SK-N-SH (cell line): Measurements from ENCODE around the gene CIAO2B. TPM values are rescaled to one million over a fixed set of nuclear protein-coding genes. Genes with fewer than 3 reads are reported as not detected.

Experiments used
- CTCF ChIA-PET: fragments of 300-600, 350-600 bp; formaldehyde crosslinking; extraction: SDS; loops from one replicate; lab custom pipeline; 2021; lab: Yijun Ruan, JAX
- POLR2A ChIA-PET: fragments of 350-600 bp; sonication (Branson Sonifier 250); formaldehyde crosslinking; extraction: SDS; loops from one replicate; lab custom pipeline; 2020; ENCODE audit warnings: antibody characterized with exemption, inconsistent platforms; lab: Yijun Ruan, JAX
- DNase-seq: peaks from one replicate; pipeline ENCODE4 v3.0.0; 2012
- H2AFZ ChIP-seq: fragments of 200-600 bp; sonication (generic); 2 replicates; pipeline ENCODE4 v1.8.1; 2016; ENCODE audit warnings: antibody characterized with exemption, mild to moderate bottlenecking, low read depth
- H3F3A ChIP-seq: fragments of 200-600 bp; sonication (generic); replicated peaks from 2 replicates; pipeline ENCODE3; 2016; ENCODE audit warnings: antibody characterized with exemption, mild to moderate bottlenecking; ENCODE audit not compliant: insufficient read depth
- H3K27ac ChIP-seq, 2 experiments: fragments of 200-500 bp in 1 of 2; fragments of 200-600 bp in 1 of 2; sonication (Bioruptor generic) in 1 of 2; sonication (generic), shearing (Covaris generic) in 1 of 2; 2 replicates each; pipeline versions ENCODE4 v1.5.1 to v1.6.1; 2014 to 2016; ENCODE audit warnings: low read depth in 2 of 2, inconsistent platforms in 1 of 2, low read length in 1 of 2, mild to moderate bottlenecking in 1 of 2, mixed read lengths in 1 of 2
- H3K27me3 ChIP-seq: fragments of 200-600 bp; sonication (generic), shearing (Covaris generic); 2 replicates; pipeline ENCODE4 v1.6.1; 2016; ENCODE audit warnings: mixed run types; ENCODE audit not compliant: insufficient read depth
- H3K36me3 ChIP-seq, 2 experiments: fragments of 200-500 bp in 1 of 2; fragments of 200-600 bp in 1 of 2; sonication (Bioruptor generic) in 1 of 2; sonication (generic) in 1 of 2; replicated peaks in 1 of 2; 2 replicates each; pipeline versions ENCODE3 to v1.5.1; 2014 to 2016; ENCODE audit warnings: low read length in 1 of 2, mild to moderate bottlenecking in 1 of 2; ENCODE audit not compliant: insufficient read depth in 2 of 2, control insufficient read depth in 1 of 2
- H3K4me1 ChIP-seq, 2 experiments: fragments of 200-500 bp in 1 of 2; fragments of 200-600 bp in 1 of 2; sonication (Bioruptor generic) in 1 of 2; sonication (generic), shearing (Covaris generic) in 1 of 2; 2 replicates each; pipeline versions ENCODE4 v1.5.1 to v1.6.1; 2014 to 2016; ENCODE audit warnings: low read depth in 1 of 2, low read length in 1 of 2, mixed run types in 1 of 2; ENCODE audit not compliant: insufficient read depth in 2 of 2, control insufficient read depth in 1 of 2
- H3K4me2 ChIP-seq: fragments of 200-600 bp; sonication (generic), shearing (Covaris generic); 2 replicates; pipeline ENCODE4 v1.6.1; 2017; ENCODE audit warnings: mixed run types
- H3K4me3 ChIP-seq, 2 experiments: fragments of 200-500 bp in 1 of 2; fragments of 200-600 bp in 1 of 2; sonication (Bioruptor generic) in 1 of 2; sonication (generic), shearing (Covaris generic) in 1 of 2; 2 replicates each; pipeline versions ENCODE4 v1.5.1 to v1.8.1; 2014 to 2016; ENCODE audit warnings: low read depth in 2 of 2, inconsistent platforms in 1 of 2, low read length in 1 of 2, mild to moderate bottlenecking in 1 of 2, mixed read lengths in 1 of 2, moderate library complexity in 1 of 2
- H3K79me2 ChIP-seq: fragments of 200-600 bp; sonication (generic); 2 replicates; pipeline ENCODE4 v1.8.1; 2017; ENCODE audit warnings: mild to moderate bottlenecking; ENCODE audit not compliant: insufficient read depth
- H3K9ac ChIP-seq: fragments of 200-600 bp; sonication (generic); 2 replicates; pipeline ENCODE4 v1.6.1; 2017; ENCODE audit warnings: mixed run types
- H3K9me2 ChIP-seq: fragments of 200-600 bp; sonication (generic); 2 replicates; pipeline ENCODE4 v1.6.1; 2017; ENCODE audit warnings: mixed run types
- H3K9me3 ChIP-seq: fragments of 200-600 bp; sonication (generic); 2 replicates; pipeline ENCODE4 v1.6.1; 2017; ENCODE audit warnings: mixed run types, mild to moderate bottlenecking, moderate library complexity
- H4K20me1 ChIP-seq: fragments of 200-600 bp; sonication (generic); 2 replicates; pipeline ENCODE4 v1.6.1; 2017; ENCODE audit warnings: mild to moderate bottlenecking, mixed run types; ENCODE audit not compliant: insufficient read depth
- EP300 ChIP-seq, 2 experiments: IDR thresholded peaks; 2 replicates each; pipeline versions ENCODE4 v1.4.0 to v1.6.1; 2012; ENCODE audit warnings: borderline replicate concordance in 1 of 2, low read depth in 1 of 2, low read length in 1 of 2
- EZH2phosphoT487 ChIP-seq: fragments of 200-600 bp; sonication (generic); IDR thresholded peaks from 2 replicates; pipeline ENCODE4 v1.6.1; 2017; ENCODE audit warnings: low read depth, mixed run types, mild to moderate bottlenecking, antibody characterized with exemption, moderate library complexity, borderline replicate concordance
- GABPA ChIP-seq: IDR thresholded peaks from 2 replicates; pipeline ENCODE4 v1.4.0; 2012; ENCODE audit warnings: low read depth, mild to moderate bottlenecking
- MXI1 ChIP-seq: IDR thresholded peaks from 2 replicates; pipeline ENCODE4 v1.6.1; 2012; ENCODE audit warnings: mild to moderate bottlenecking, low read depth, low read length, improper control_type of control experiment
- RFX5 ChIP-seq: IDR thresholded peaks from 2 replicates; pipeline ENCODE4 v1.6.1; 2012; ENCODE audit warnings: mild to moderate bottlenecking, improper control_type of control experiment, low read length
- RXRA ChIP-seq: IDR thresholded peaks from 2 replicates; pipeline ENCODE4 v1.4.0; 2012; ENCODE audit warnings: low read depth, mild to moderate bottlenecking, borderline replicate concordance
- WGBS: methylation state at CpG from one replicate; pipeline ENCODE4 v1.1.6; 2017; ENCODE audit warnings: low lambda C conversion rate; 5-methylcytosine and 5-hydroxymethylcytosine counted together
- polyA plus RNA-seq, 3 experiments: library from polyadenylated mRNA; depleted of rRNA; stranded (reverse); fragments of >200 nt; gene quantifications; 2 replicates each; pipeline ENCODE4 v1.2.3, GENCODE V29; 2012
- TF ChIP-seq, protein P1 (sequence below): IDR thresholded peaks from 2 replicates; pipeline ENCODE4 v1.4.0; 2012; ENCODE audit warnings: low read depth, borderline replicate concordance
- TF ChIP-seq, protein P2 (sequence below): fragments of 200-600 bp; sonication (generic); IDR thresholded peaks from 2 replicates; pipeline ENCODE4 v1.6.1; 2017; ENCODE audit warnings: antibody characterized with exemption, mild to moderate bottlenecking, moderate library complexity
- TF ChIP-seq, protein P3 (sequence below): IDR thresholded peaks from 2 replicates; pipeline ENCODE4 v1.6.1; 2012; ENCODE audit warnings: mild to moderate bottlenecking, low read depth, low read length, moderate library complexity
- TF ChIP-seq, protein P4 (sequence below): fragments of 150-350 bp; IDR thresholded peaks from 2 replicates; pipeline ENCODE4 v1.6.1; 2016; ENCODE audit warnings: mild to moderate bottlenecking, low read depth, low read length

Gene CIAO2B
- polyA plus RNA-seq, 1 of the 3 experiments (the other 2 are of a cell fraction) = 665 TPM

DNA sequence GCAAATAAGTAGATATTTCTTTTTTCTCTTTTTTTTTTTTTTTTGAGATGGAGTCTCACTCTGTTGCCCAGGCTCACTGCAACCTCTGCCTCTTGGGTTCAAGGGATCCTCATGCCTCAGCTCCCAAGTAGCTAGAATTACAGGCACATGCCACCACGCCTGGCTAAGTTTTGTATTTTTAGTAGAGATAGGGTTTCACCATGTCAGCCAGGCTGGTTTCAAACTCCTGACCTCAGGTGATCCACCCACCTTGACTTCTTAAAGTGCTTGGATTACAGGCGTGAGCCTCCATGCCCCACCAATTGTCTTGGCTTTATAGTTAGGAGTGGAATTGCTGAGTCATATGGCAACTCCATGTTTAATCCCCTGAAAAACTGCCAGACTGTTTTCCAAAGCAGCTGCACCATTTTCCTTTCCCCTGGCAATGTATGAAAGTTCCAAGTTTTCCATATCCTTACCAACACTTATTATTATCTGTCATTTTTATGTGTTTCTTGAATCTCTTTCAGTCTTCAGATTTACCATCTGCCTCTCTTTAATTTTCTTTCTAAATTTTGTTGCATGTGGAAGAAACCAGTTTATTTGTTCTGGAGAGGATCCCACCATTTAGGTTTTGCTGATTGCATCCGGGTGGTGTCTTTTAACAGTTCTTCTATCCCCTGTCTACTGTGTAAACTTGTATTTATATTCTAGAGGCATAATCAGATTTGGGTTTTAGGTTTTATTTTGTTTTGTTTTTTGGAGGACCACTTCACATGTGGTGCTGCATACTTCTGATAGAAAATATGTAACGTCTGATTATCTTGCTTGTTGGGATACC, 17.0 kb upstream of the CIAO2B start:
- H3K27ac ChIP-seq = no peak overlapping the region
- 72% methylated on average over 4 of the region's 4 CpGs for WGBS
- no peaks in the 10 kb centered on the region for H3K79me2 ChIP-seq
- no peaks in the 10 kb centered on the region; the same call in 1 of the 2 replicates for H3K9me3 ChIP-seq
- no peaks in the 10 kb centered on the region for H3K9me2 ChIP-seq
- H3K9ac ChIP-seq = no peak overlapping the region
- H3K36me3 ChIP-seq = no peaks in the 10 kb centered on the region
- H3K4me2 ChIP-seq = no peak overlapping the region
- H3K4me3 ChIP-seq = no peak overlapping the region
- no peak for TF ChIP-seq MXI1
- TF ChIP-seq RFX5 = no peak
- TF ChIP-seq, protein P1, sequence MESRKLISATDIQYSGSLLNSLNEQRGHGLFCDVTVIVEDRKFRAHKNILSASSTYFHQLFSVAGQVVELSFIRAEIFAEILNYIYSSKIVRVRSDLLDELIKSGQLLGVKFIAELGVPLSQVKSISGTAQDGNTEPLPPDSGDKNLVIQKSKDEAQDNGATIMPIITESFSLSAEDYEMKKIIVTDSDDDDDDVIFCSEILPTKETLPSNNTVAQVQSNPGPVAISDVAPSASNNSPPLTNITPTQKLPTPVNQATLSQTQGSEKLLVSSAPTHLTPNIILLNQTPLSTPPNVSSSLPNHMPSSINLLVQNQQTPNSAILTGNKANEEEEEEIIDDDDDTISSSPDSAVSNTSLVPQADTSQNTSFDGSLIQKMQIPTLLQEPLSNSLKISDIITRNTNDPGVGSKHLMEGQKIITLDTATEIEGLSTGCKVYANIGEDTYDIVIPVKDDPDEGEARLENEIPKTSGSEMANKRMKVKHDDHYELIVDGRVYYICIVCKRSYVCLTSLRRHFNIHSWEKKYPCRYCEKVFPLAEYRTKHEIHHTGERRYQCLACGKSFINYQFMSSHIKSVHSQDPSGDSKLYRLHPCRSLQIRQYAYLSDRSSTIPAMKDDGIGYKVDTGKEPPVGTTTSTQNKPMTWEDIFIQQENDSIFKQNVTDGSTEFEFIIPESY = no peak
- TF ChIP-seq, protein P2, sequence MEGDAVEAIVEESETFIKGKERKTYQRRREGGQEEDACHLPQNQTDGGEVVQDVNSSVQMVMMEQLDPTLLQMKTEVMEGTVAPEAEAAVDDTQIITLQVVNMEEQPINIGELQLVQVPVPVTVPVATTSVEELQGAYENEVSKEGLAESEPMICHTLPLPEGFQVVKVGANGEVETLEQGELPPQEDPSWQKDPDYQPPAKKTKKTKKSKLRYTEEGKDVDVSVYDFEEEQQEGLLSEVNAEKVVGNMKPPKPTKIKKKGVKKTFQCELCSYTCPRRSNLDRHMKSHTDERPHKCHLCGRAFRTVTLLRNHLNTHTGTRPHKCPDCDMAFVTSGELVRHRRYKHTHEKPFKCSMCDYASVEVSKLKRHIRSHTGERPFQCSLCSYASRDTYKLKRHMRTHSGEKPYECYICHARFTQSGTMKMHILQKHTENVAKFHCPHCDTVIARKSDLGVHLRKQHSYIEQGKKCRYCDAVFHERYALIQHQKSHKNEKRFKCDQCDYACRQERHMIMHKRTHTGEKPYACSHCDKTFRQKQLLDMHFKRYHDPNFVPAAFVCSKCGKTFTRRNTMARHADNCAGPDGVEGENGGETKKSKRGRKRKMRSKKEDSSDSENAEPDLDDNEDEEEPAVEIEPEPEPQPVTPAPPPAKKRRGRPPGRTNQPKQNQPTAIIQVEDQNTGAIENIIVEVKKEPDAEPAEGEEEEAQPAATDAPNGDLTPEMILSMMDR = no peak
- TF ChIP-seq, all 33 proteins: peak for 0
- CTCF ChIA-PET = interaction anchor here (0.8 to 6.2 kb wide), 7 partner anchors 13 to 209 kb away, joined by 3 to 81 read pairs (median 3); partner anchors contain the start of gene CES3
- Histone ChIP-seq H3K4me1 (peaks cover 0 to 8% of the 10 kb centered on the region in 2 experiments; a peak in 1 of 4 replicates), H2AFZ (no peak overlapping the region), H3K27me3 (no peaks in the 10 kb centered on the region), H3F3A (peaks cover 9% of the 10 kb centered on the region), H4K20me1 (no peaks in the 10 kb centered on the region)
- POLR2A ChIA-PET = no interaction called here
- DNase-seq = no peak

DNA sequence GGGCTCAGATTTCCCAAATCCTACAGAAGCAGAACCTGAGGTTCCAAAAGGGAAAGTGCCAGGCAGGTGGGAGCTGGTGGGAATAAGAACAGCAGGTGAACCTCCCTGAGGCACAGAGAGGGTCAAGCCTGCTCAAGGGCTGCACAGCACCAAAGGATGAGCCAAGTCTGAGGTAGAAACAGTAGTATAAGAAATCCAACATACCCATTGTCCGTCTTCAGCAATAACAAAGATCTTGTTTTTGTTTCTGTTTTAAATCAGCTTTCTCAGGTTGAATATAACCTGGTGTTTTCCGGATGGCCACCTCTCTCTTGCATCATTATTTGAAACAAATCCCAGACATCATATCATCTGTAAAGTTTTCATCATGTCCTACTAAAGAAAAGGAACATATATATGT, 16.2 kb upstream of the CIAO2B start:
- Histone ChIP-seq H3K27me3 (no peaks in the 10 kb centered on the region), H3K79me2 (no peaks in the 10 kb centered on the region), H3K4me3 (no peak overlapping the region), H3K27ac (no peak overlapping the region), H3K36me3 (no peaks in the 10 kb centered on the region), H3K4me2 (no peak overlapping the region), H3K9ac (no peak overlapping the region), H3K9me3 (no peaks in the 10 kb centered on the region; the same call in 1 of the 2 replicates), H2AFZ (no peak overlapping the region), H3K4me1 (peaks cover 0 to 8% of the 10 kb centered on the region in 2 experiments; a peak in 1 of 4 replicates), H3K9me2 (no peaks in the 10 kb centered on the region), H3F3A (peaks cover 9% of the 10 kb centered on the region), H4K20me1 (no peaks in the 10 kb centered on the region)
- TF ChIP-seq GABPA (no peak), EZH2phosphoT487 (no peak), RXRA (no peak), EP300 (IDR thresholded peaks at IDR 0.05; ENCODE audit: borderline replicate concordance in 1 of 2, low read depth in 1 of 2, low read length in 1 of 2) (no peak), RFX5 (no peak)
- TF ChIP-seq, protein P3, sequence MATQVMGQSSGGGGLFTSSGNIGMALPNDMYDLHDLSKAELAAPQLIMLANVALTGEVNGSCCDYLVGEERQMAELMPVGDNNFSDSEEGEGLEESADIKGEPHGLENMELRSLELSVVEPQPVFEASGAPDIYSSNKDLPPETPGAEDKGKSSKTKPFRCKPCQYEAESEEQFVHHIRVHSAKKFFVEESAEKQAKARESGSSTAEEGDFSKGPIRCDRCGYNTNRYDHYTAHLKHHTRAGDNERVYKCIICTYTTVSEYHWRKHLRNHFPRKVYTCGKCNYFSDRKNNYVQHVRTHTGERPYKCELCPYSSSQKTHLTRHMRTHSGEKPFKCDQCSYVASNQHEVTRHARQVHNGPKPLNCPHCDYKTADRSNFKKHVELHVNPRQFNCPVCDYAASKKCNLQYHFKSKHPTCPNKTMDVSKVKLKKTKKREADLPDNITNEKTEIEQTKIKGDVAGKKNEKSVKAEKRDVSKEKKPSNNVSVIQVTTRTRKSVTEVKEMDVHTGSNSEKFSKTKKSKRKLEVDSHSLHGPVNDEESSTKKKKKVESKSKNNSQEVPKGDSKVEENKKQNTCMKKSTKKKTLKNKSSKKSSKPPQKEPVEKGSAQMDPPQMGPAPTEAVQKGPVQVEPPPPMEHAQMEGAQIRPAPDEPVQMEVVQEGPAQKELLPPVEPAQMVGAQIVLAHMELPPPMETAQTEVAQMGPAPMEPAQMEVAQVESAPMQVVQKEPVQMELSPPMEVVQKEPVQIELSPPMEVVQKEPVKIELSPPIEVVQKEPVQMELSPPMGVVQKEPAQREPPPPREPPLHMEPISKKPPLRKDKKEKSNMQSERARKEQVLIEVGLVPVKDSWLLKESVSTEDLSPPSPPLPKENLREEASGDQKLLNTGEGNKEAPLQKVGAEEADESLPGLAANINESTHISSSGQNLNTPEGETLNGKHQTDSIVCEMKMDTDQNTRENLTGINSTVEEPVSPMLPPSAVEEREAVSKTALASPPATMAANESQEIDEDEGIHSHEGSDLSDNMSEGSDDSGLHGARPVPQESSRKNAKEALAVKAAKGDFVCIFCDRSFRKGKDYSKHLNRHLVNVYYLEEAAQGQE = no peak
- TF ChIP-seq, protein P1 = no peak
- TF ChIP-seq, protein P4, sequence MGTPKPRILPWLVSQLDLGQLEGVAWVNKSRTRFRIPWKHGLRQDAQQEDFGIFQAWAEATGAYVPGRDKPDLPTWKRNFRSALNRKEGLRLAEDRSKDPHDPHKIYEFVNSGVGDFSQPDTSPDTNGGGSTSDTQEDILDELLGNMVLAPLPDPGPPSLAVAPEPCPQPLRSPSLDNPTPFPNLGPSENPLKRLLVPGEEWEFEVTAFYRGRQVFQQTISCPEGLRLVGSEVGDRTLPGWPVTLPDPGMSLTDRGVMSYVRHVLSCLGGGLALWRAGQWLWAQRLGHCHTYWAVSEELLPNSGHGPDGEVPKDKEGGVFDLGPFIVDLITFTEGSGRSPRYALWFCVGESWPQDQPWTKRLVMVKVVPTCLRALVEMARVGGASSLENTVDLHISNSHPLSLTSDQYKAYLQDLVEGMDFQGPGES = no peak
- ChIA-PET POLR2A (no interaction called here), CTCF (interaction anchor here (1.0 to 6.2 kb wide), 5 partner anchors 14 to 342 kb away, joined by 3 to 81 read pairs (median 4); partner anchors contain the start of gene CES3)
- WGBS = 79% methylated on average over 2 of the region's 2 CpGs
- DNase-seq = no peak
